HepG2 (cell line): ENCODE data around the gene PNLDC1.

Source experiments
- JUND ChIP-seq: sonication (generic); formaldehyde crosslinking; IDR thresholded peaks from 2 replicates; pipeline ENCODE4 v1.8.0; 2022; ENCODE audit warnings: mild to moderate bottlenecking, missing genetic modification reagents
- TF ChIP-seq, protein P1 (sequence below): sonication (generic); formaldehyde crosslinking; IDR thresholded peaks from 2 replicates; pipeline ENCODE4 v1.4.0; 2020; ENCODE audit warnings: missing genetic modification reagents

DNA sequence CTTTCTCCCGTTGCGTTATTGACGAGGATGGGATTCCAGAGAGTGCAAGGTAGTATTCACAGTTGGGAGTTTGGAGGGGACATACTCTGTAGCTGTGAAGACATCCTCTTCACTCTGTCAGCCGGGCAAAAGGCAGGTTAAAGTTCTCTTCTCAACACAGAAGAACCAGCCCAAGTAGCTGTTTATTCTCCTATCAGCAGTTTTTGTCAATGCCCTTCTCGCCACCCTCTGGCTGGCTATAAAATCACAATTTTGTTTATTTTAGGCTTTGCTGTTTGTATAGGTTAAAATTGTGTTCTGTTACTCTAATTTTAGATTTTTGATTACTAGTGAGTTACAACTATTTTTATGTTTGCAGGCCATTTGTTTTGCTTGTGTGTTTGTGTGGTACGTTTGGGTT, 52.8 kb downstream of the PNLDC1 start:
- no peak for TF ChIP-seq JUND (CRISPR knock-in tag)
- TF ChIP-seq, protein P1, sequence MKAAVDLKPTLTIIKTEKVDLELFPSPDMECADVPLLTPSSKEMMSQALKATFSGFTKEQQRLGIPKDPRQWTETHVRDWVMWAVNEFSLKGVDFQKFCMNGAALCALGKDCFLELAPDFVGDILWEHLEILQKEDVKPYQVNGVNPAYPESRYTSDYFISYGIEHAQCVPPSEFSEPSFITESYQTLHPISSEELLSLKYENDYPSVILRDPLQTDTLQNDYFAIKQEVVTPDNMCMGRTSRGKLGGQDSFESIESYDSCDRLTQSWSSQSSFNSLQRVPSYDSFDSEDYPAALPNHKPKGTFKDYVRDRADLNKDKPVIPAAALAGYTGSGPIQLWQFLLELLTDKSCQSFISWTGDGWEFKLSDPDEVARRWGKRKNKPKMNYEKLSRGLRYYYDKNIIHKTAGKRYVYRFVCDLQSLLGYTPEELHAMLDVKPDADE: no peak
